ENCODE data around the gene MBOAT2. TPM values are rescaled to one million over a fixed set of nuclear protein-coding genes. Genes with fewer than 3 reads are reported as not detected.

The MBOAT2 gene
- total RNA-seq, 4 donors from 2014 or later = 5.7 to 12.6 (median 7.4) TPM

- TF ChIP-seq CTCF (IDR thresholded peaks at IDR 0.05) = no peak
- DNase-seq (ENCODE audit: low spot score) (no peak), ATAC-seq (ENCODE audit: low FRiP score) (no peak)
Observed at GRCh38 chr2:8885449-8886201, 117.9 kb downstream of the MBOAT2 start.

GRCh38 chr2:8884812-8885211, 118.7 kb downstream of the MBOAT2 start:
- ATAC-seq (ENCODE audit: low FRiP score) (no peak), DNase-seq (ENCODE audit: low spot score) (no peak)
- no peak for TF ChIP-seq CTCF (IDR thresholded peaks at IDR 0.05)

- TF ChIP-seq CTCF (IDR thresholded peaks at IDR 0.05) = no peak
- ATAC-seq (ENCODE audit: low FRiP score) (no peak), DNase-seq (ENCODE audit: low spot score) (no peak)
Observed at GRCh38 chr2:8882094-8882493, 121.4 kb downstream of the MBOAT2 start.

GRCh38 chr2:8877894-8878293, 125.6 kb downstream of the MBOAT2 start:
- TF ChIP-seq CTCF (IDR thresholded peaks at IDR 0.05) = no peak
- DNase-seq (ENCODE audit: low spot score) (no peak), ATAC-seq (ENCODE audit: low FRiP score) (no peak)

- TF ChIP-seq CTCF (IDR thresholded peaks at IDR 0.05) = no peak
- ATAC-seq (ENCODE audit: low FRiP score) = no peak
- DNase-seq (ENCODE audit: low spot score) = no peak
Observed at GRCh38 chr2:8877332-8877731, 126.2 kb downstream of the MBOAT2 start.

GRCh38 chr2:8876628-8877027, 126.9 kb downstream of the MBOAT2 start:
- ATAC-seq (ENCODE audit: low FRiP score) = no peak
- no peak for TF ChIP-seq CTCF (IDR thresholded peaks at IDR 0.05)
- no peak for DNase-seq (ENCODE audit: low spot score)

- TF ChIP-seq CTCF (IDR thresholded peaks at IDR 0.05) = peak in 1 of 3 donors; percentile 7
- ATAC-seq (ENCODE audit: low FRiP score) (no peak), DNase-seq (ENCODE audit: low spot score) (no peak)
Observed at GRCh38 chr2:8872821-8873432, 130.6 kb downstream of the MBOAT2 start.
